ENCODE measurements around the gene ELP4. TPM values are rescaled to one million over a fixed set of nuclear protein-coding genes. Genes with fewer than 3 reads are reported as not detected.

Gene ELP4
- total RNA-seq, 1 donor from 2014 or later: 16.0 TPM

- intact Hi-C loops (cut with DNase I): no loop called here
- ATAC-seq: no peak
- DNase-seq (ENCODE audit: missing footprints): no peak
Observed at GRCh38 chr11:31790649-31791048, 281.1 kb downstream of the ELP4 start.

GRCh38 chr11:31792036-31792435 is 282.5 kb downstream of the ELP4 start:
- ATAC-seq (no peak), DNase-seq (ENCODE audit: missing footprints) (no peak)
- intact Hi-C loops (cut with DNase I): no loop called here

- ATAC-seq: no peak
- intact Hi-C loops (cut with DNase I): no loop called here
- DNase-seq (ENCODE audit: missing footprints): no peak
Observed at GRCh38 chr11:31792456-31792855, 282.9 kb downstream of the ELP4 start.

- no peak for ATAC-seq
- intact Hi-C loops (cut with DNase I): no loop called here
- DNase-seq (ENCODE audit: missing footprints): no peak
Observed at GRCh38 chr11:31793264-31793663, 283.7 kb downstream of the ELP4 start.

- ATAC-seq: no peak
- intact Hi-C loops (cut with DNase I): no loop called here
Observed at GRCh38 chr11:31794548-31794947, 285.0 kb downstream of the ELP4 start.

GRCh38 chr11:31795706-31796498 is 286.3 kb downstream of the ELP4 start:
- ATAC-seq: no peak
- DNase-seq (ENCODE audit: missing footprints): no peak
- intact Hi-C loops (cut with DNase I): no loop called here

More at GRCh38 chr11:31794548-31794947, 285.0 kb downstream of the ELP4 start:
- no peak for DNase-seq (ENCODE audit: missing footprints)

GRCh38 chr11:31796499-31797189 is 287.1 kb downstream of the ELP4 start:
- no peak for DNase-seq (ENCODE audit: missing footprints)
- intact Hi-C loops (cut with DNase I): no loop called here
- no peak for ATAC-seq

- DNase-seq (ENCODE audit: missing footprints) (no peak), ATAC-seq (no peak)
- intact Hi-C loops (cut with DNase I): no loop called here
Observed at GRCh38 chr11:31797190-31798056, 287.9 kb downstream of the ELP4 start.

- DNase-seq (ENCODE audit: missing footprints) (no peak), ATAC-seq (no peak)
- intact Hi-C loops (cut with DNase I): no loop called here
Observed at GRCh38 chr11:31798057-31798553, 288.5 kb downstream of the ELP4 start.

GRCh38 chr11:31798554-31799434 is 289.2 kb downstream of the ELP4 start:
- DNase-seq (ENCODE audit: missing footprints) (no peak), ATAC-seq (peak; percentile 28)
- intact Hi-C loops (cut with DNase I): no loop called here

- DNase-seq (ENCODE audit: missing footprints): no peak
- intact Hi-C loops (cut with DNase I): no loop called here
- ATAC-seq: no peak
Observed at GRCh38 chr11:31799435-31800397, 290.1 kb downstream of the ELP4 start.

GRCh38 chr11:31800398-31801265 is 291.1 kb downstream of the ELP4 start:
- peak; percentile 18 for DNase-seq (ENCODE audit: missing footprints)
- intact Hi-C loops (cut with DNase I): no loop called here
- ATAC-seq: no peak

- DNase-seq (ENCODE audit: missing footprints) (no peak), ATAC-seq (no peak)
- intact Hi-C loops (cut with DNase I): no loop called here
Observed at GRCh38 chr11:31801298-31801702, 291.7 kb downstream of the ELP4 start.

GRCh38 chr11:31802000-31802551 is 292.5 kb downstream of the ELP4 start:
- ATAC-seq (no peak), DNase-seq (ENCODE audit: missing footprints) (no peak)
- intact Hi-C loops (cut with DNase I): no loop called here

- ATAC-seq: no peak
- intact Hi-C loops (cut with DNase I): no loop called here
- DNase-seq (ENCODE audit: missing footprints): peak; percentile 52
Observed at GRCh38 chr11:31802609-31802989, 293.0 kb downstream of the ELP4 start.

Data from Right ventricle myocardium inferior (tissue), 1 donor.